ENCODE data around the gene POLR2L.

The POLR2L gene

DNA sequence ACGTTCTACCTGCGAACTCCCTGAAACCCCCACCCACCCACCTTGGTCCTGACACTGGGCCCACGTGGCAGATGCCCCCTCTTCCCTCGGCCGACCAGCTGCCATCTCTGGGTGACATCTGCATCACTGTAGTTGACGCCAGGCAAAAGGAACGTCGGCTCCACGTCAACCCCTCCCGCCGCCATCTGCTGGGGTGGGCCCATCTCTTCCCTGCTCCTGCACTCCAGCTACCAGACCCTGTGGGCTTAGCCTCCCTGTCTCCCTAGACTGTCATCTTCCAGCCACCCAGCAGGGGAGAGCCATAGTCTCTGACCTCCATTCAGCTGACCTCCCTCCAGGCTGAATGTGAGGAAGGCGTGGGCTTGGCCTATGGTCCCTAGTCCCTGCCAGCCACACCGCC lies 46.9 kb upstream of the POLR2L start:
- H3K27ac ChIP-seq (ENCODE audit: low read length): no peak overlapping the region
- H3K27me3 ChIP-seq (replicated peaks; ENCODE audit: insufficient read depth, low read length): no peaks in the 10 kb centered on the region
- H3K79me2 ChIP-seq (ENCODE audit: low read length): no peaks in the 10 kb centered on the region
- no peak for DNase-seq
- no peaks in the 10 kb centered on the region for H3F3A ChIP-seq (ENCODE audit: insufficient read depth, low read length)
- H3K4me1 ChIP-seq (ENCODE audit: low read length): no peaks in the 10 kb centered on the region
- H3K4me2 ChIP-seq (ENCODE audit: low read depth, low read length): no peak overlapping the region
- H3K9me3 ChIP-seq (replicated peaks; ENCODE audit: insufficient read depth, low read length): no peaks in the 10 kb centered on the region
- H3K36me3 ChIP-seq (replicated peaks; ENCODE audit: insufficient read depth, low read length): no peaks in the 10 kb centered on the region
- no peaks in the 10 kb centered on the region for H3K9me2 ChIP-seq (replicated peaks; ENCODE audit: insufficient read depth, low read length)
- no peak overlapping the region for H2AFZ ChIP-seq (ENCODE audit: low read length)
- no peak overlapping the region for H3K4me3 ChIP-seq (ENCODE audit: low read length)
- H3K9ac ChIP-seq (ENCODE audit: low read length): no peak overlapping the region
- H4K20me1 ChIP-seq (ENCODE audit: insufficient read depth, low read length): no peaks in the 10 kb centered on the region
- TF ChIP-seq EZH2 (optimal IDR thresholded peaks at IDR 0.05; ENCODE audit: low read depth, low read length): no peak
- TF ChIP-seq, protein P1, sequence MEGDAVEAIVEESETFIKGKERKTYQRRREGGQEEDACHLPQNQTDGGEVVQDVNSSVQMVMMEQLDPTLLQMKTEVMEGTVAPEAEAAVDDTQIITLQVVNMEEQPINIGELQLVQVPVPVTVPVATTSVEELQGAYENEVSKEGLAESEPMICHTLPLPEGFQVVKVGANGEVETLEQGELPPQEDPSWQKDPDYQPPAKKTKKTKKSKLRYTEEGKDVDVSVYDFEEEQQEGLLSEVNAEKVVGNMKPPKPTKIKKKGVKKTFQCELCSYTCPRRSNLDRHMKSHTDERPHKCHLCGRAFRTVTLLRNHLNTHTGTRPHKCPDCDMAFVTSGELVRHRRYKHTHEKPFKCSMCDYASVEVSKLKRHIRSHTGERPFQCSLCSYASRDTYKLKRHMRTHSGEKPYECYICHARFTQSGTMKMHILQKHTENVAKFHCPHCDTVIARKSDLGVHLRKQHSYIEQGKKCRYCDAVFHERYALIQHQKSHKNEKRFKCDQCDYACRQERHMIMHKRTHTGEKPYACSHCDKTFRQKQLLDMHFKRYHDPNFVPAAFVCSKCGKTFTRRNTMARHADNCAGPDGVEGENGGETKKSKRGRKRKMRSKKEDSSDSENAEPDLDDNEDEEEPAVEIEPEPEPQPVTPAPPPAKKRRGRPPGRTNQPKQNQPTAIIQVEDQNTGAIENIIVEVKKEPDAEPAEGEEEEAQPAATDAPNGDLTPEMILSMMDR (IDR thresholded peaks at IDR 0.05; ENCODE audit: low read length): no peak
- no peak for TF ChIP-seq EZH2phosphoT487 (IDR thresholded peaks at IDR 0.05; ENCODE audit: low read length)

DNA sequence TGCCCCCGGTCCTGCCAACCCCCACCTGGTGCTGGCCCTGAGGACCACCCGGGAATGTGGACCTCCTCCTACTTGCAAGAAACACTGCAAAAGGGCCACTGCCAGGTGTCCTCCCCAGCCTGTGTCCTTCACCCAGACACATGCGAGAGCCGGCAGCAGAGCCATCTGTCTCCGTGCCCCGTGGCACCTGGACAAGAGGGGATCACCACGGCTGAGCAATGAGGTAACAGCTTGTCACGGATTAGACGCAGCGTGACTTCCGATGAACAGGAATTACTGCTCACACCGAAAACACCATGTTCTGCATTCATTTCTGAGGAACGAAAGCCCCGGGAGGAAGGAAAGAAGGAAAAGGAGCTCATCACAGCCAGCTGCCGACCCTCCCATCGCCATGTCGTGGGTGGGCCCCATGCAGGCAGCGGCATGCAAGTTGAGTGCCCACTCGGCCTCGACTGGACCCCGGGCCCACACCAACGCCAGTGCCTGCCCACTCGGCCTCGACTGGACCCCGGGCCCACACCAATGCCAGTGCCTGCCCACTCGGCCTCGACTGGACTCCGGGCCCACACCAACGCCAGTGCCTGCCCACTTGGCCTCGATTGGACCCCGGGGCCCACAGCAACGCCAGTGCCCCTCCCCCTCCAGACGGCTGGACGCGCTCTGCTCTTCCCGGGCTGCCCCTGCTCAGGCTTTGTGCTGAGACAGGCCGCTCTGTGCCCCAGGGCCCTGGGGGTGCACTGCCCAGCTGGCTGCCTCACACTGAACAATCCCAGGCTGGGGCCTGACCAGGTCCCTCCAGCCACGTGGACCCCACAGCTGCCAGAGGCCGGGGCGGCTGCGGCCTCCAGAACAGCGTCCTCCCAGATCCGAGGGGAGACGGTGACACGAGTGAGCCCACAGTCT lies 46.2 kb upstream of the POLR2L start:
- no peak for DNase-seq
- Histone ChIP-seq H4K20me1 (ENCODE audit: insufficient read depth, low read length) (no peaks in the 10 kb centered on the region), H3K9ac (ENCODE audit: low read length) (no peak overlapping the region), H3K9me3 (replicated peaks; ENCODE audit: insufficient read depth, low read length) (no peaks in the 10 kb centered on the region), H3K4me2 (ENCODE audit: low read depth, low read length) (no peak overlapping the region), H2AFZ (ENCODE audit: low read length) (no peak overlapping the region), H3K27ac (ENCODE audit: low read length) (no peak overlapping the region), H3K9me2 (replicated peaks; ENCODE audit: insufficient read depth, low read length) (no peaks in the 10 kb centered on the region), H3K36me3 (replicated peaks; ENCODE audit: insufficient read depth, low read length) (no peaks in the 10 kb centered on the region), H3K79me2 (ENCODE audit: low read length) (no peaks in the 10 kb centered on the region), H3K4me1 (ENCODE audit: low read length) (no peaks in the 10 kb centered on the region), H3K4me3 (ENCODE audit: low read length) (no peak overlapping the region), H3F3A (ENCODE audit: insufficient read depth, low read length) (no peaks in the 10 kb centered on the region), H3K27me3 (replicated peaks; ENCODE audit: insufficient read depth, low read length) (no peaks in the 10 kb centered on the region)
- no peak for TF ChIP-seq EZH2phosphoT487 (IDR thresholded peaks at IDR 0.05; ENCODE audit: low read length)
- TF ChIP-seq, protein P1 (IDR thresholded peaks at IDR 0.05; ENCODE audit: low read length): no peak
- TF ChIP-seq EZH2 (optimal IDR thresholded peaks at IDR 0.05; ENCODE audit: low read depth, low read length): no peak

DNA sequence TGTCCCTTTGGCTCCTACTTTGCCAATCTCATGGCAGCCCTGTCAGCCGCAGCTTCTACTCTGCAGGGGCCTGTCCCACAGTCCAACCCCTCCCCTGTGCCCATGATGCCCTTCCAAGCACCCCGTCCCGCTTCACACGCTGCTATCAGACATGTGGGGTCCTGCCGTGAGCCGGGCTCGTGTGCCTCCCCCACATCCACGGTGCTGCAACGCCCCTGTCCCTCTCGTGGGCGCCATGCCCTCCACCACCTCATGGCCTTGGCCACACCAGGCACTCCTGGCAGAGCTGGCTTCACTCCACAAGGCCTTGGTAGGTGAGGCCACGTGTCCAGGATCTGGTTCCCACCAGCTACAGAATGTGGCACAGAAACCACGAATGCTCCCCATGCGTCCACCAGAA lies 45.3 kb upstream of the POLR2L start:
- H2AFZ ChIP-seq (ENCODE audit: low read length): no peak overlapping the region
- DNase-seq: no peak
- H4K20me1 ChIP-seq (ENCODE audit: insufficient read depth, low read length): no peaks in the 10 kb centered on the region
- no peaks in the 10 kb centered on the region for H3F3A ChIP-seq (ENCODE audit: insufficient read depth, low read length)
- no peak overlapping the region for H3K27ac ChIP-seq (ENCODE audit: low read length)
- no peaks in the 10 kb centered on the region for H3K36me3 ChIP-seq (replicated peaks; ENCODE audit: insufficient read depth, low read length)
- no peaks in the 10 kb centered on the region for H3K4me1 ChIP-seq (ENCODE audit: low read length)
- H3K27me3 ChIP-seq (replicated peaks; ENCODE audit: insufficient read depth, low read length): no peaks in the 10 kb centered on the region
- TF ChIP-seq, protein P1 (IDR thresholded peaks at IDR 0.05; ENCODE audit: low read length): no peak
- TF ChIP-seq EZH2 (optimal IDR thresholded peaks at IDR 0.05; ENCODE audit: low read depth, low read length) (no peak), EZH2phosphoT487 (IDR thresholded peaks at IDR 0.05; ENCODE audit: low read length) (no peak)
- H3K4me2 ChIP-seq (ENCODE audit: low read depth, low read length): no peak overlapping the region
- H3K4me3 ChIP-seq (ENCODE audit: low read length): no peak overlapping the region
- no peaks in the 10 kb centered on the region for H3K9me2 ChIP-seq (replicated peaks; ENCODE audit: insufficient read depth, low read length)
- H3K79me2 ChIP-seq (ENCODE audit: low read length): no peaks in the 10 kb centered on the region
- H3K9ac ChIP-seq (ENCODE audit: low read length): no peak overlapping the region
- H3K9me3 ChIP-seq (replicated peaks; ENCODE audit: insufficient read depth, low read length): no peaks in the 10 kb centered on the region
